Measurements from ENCODE around the gene MRPL49.

Gene MRPL49

GRCh38 chr11:65115361-65116082 lies 6.6 kb upstream of the MRPL49 start:
- Histone ChIP-seq H2BK120ac (ENCODE audit: low read depth, low read length) (no peak overlapping the region), H3K4me1 (ENCODE audit: control insufficient read depth in 2 of 2, insufficient read depth in 1 of 2, low read depth in 1 of 2, low read length in 2 of 2) (peaks cover 10 to 19% of the 10 kb centered on the region in 2 donors), H2BK5ac (ENCODE audit: low read length) (no peak overlapping the region), H3K79me1 (ENCODE audit: low read depth, low read length) (peaks cover 15% of the 10 kb centered on the region), H2BK12ac (ENCODE audit: low read length) (no peak overlapping the region), H3K23ac (ENCODE audit: low read depth, low read length, poor library complexity) (peak overlapping the region; percentile 34), H3K18ac (ENCODE audit: low read length) (no peak overlapping the region), H3K14ac (ENCODE audit: low read length) (no peak overlapping the region), H3K4me3 (ENCODE audit: low read length in 2 of 2) (no peak overlapping the region), H2AFZ (ENCODE audit: low read length) (no peak overlapping the region), H3K36me3 (replicated peaks in 1 of 2; ENCODE audit: control insufficient read depth in 2 of 2, insufficient read depth in 2 of 2, low read length in 2 of 2) (peaks cover 18 to 62% of the 10 kb centered on the region in 2 donors), H2AK5ac (ENCODE audit: low read depth, low read length) (no peak overlapping the region), H4K91ac (ENCODE audit: low read depth, low read length, poor library complexity) (no peak overlapping the region), H3K4ac (ENCODE audit: low read length) (no peak overlapping the region), H3K9ac (ENCODE audit: low read depth, low read length, poor library complexity) (no peak overlapping the region), H3K9me3 (replicated peaks in 1 of 2; ENCODE audit: control insufficient read depth in 2 of 2, insufficient read depth in 1 of 2, low read depth in 1 of 2, low read length in 2 of 2) (no peaks in the 10 kb centered on the region), H3K27ac (replicated peaks; ENCODE audit: low read length) (no peak overlapping the region), H2BK15ac (ENCODE audit: low read length) (no peak overlapping the region), H3K27me3 (ENCODE audit: control insufficient read depth in 3 of 3, insufficient read depth in 3 of 3, low read depth in 1 of 3, low read length in 3 of 3) (no peaks in the 10 kb centered on the region), H4K8ac (ENCODE audit: low read depth, low read length) (peak overlapping the region; percentile 20), H3K4me2 (ENCODE audit: insufficient read depth, low read length, poor library complexity, severe bottlenecking) (no peak overlapping the region)
- DNase-seq (ENCODE audit: low spot score) = no peak
- no CpG with 5 or more reads among the region's 21 CpGs for WGBS, 2 donors (ENCODE audit: extremely low coverage in 2 of 2, insufficient read length in 2 of 2, insufficient replicate concordance in 1 of 2)

GRCh38 chr11:65116370-65117205 lies 5.5 kb upstream of the MRPL49 start:
- DNase-seq (ENCODE audit: low spot score) = no peak
- Histone ChIP-seq H2BK120ac (ENCODE audit: low read depth, low read length) (no peak overlapping the region), H3K23ac (ENCODE audit: low read depth, low read length, poor library complexity) (peak overlapping the region; percentile 97), H2BK15ac (ENCODE audit: low read length) (no peak overlapping the region), H4K8ac (ENCODE audit: low read depth, low read length) (no peak overlapping the region), H3K79me1 (ENCODE audit: low read depth, low read length) (peaks cover 18% of the 10 kb centered on the region), H3K4ac (ENCODE audit: low read length) (no peak overlapping the region), H3K27ac (replicated peaks; ENCODE audit: low read length) (no peak overlapping the region), H2BK5ac (ENCODE audit: low read length) (peak overlapping the region; percentile 29), H3K14ac (ENCODE audit: low read length) (peak overlapping the region; percentile 77), H3K27me3 (ENCODE audit: control insufficient read depth in 3 of 3, insufficient read depth in 3 of 3, low read depth in 1 of 3, low read length in 3 of 3) (no peaks in the 10 kb centered on the region), H3K9me3 (replicated peaks in 1 of 2; ENCODE audit: control insufficient read depth in 2 of 2, insufficient read depth in 1 of 2, low read depth in 1 of 2, low read length in 2 of 2) (no peaks in the 10 kb centered on the region), H3K4me1 (ENCODE audit: control insufficient read depth in 2 of 2, insufficient read depth in 1 of 2, low read depth in 1 of 2, low read length in 2 of 2) (peaks cover 8 to 17% of the 10 kb centered on the region in 2 donors), H2AFZ (ENCODE audit: low read length) (peak overlapping the region; percentile 80), H4K91ac (ENCODE audit: low read depth, low read length, poor library complexity) (peak overlapping the region; percentile 77), H3K36me3 (replicated peaks in 1 of 2; ENCODE audit: control insufficient read depth in 2 of 2, insufficient read depth in 2 of 2, low read length in 2 of 2) (peaks cover 19 to 70% of the 10 kb centered on the region in 2 donors), H2AK5ac (ENCODE audit: low read depth, low read length) (peak overlapping the region; percentile 81), H3K18ac (ENCODE audit: low read length) (peak overlapping the region; percentile 96), H3K4me2 (ENCODE audit: insufficient read depth, low read length, poor library complexity, severe bottlenecking) (peak overlapping the region; percentile 95), H3K9ac (ENCODE audit: low read depth, low read length, poor library complexity) (peak overlapping the region; percentile 96), H3K4me3 (ENCODE audit: low read length in 2 of 2) (peak overlapping the region; percentile 97 to 98), H2BK12ac (ENCODE audit: low read length) (no peak overlapping the region)
- no CpG with 5 or more reads among the region's 68 CpGs for WGBS, 2 donors (ENCODE audit: extremely low coverage in 2 of 2, insufficient read length in 2 of 2, insufficient replicate concordance in 1 of 2)

- no peaks in the 10 kb centered on the region for H3K9me3 ChIP-seq (replicated peaks in 1 of 2; ENCODE audit: control insufficient read depth in 2 of 2, insufficient read depth in 1 of 2, low read depth in 1 of 2, low read length in 2 of 2)
- H3K4me1 ChIP-seq (ENCODE audit: control insufficient read depth in 2 of 2, insufficient read depth in 1 of 2, low read depth in 1 of 2, low read length in 2 of 2) = peaks cover 8 to 17% of the 10 kb centered on the region in 2 donors
- peak within 1 kb of the TSS; percentile 95 for H3K4me2 ChIP-seq (ENCODE audit: insufficient read depth, low read length, poor library complexity, severe bottlenecking)
- H4K8ac ChIP-seq (ENCODE audit: low read depth, low read length) = no peak within 1 kb of the TSS
- H3K27me3 ChIP-seq (ENCODE audit: control insufficient read depth in 3 of 3, insufficient read depth in 3 of 3, low read depth in 1 of 3, low read length in 3 of 3) = no peaks in the 10 kb centered on the region
- DNase-seq (ENCODE audit: low spot score) = peak; percentile 99
- peak within 1 kb of the TSS; percentile 81 for H2AK5ac ChIP-seq (ENCODE audit: low read depth, low read length)
- peak within 1 kb of the TSS; percentile 29 for H2BK5ac ChIP-seq (ENCODE audit: low read length)
- no peak within 1 kb of the TSS for H2BK120ac ChIP-seq (ENCODE audit: low read depth, low read length)
- peaks cover 19 to 70% of the 10 kb centered on the region in 2 donors for H3K36me3 ChIP-seq (replicated peaks in 1 of 2; ENCODE audit: control insufficient read depth in 2 of 2, insufficient read depth in 2 of 2, low read length in 2 of 2)
- H2BK15ac ChIP-seq (ENCODE audit: low read length) = peak within 1 kb of the TSS; percentile 65
- no peak within 1 kb of the TSS for H2BK12ac ChIP-seq (ENCODE audit: low read length)
- peak within 1 kb of the TSS; percentile 97 for H3K23ac ChIP-seq (ENCODE audit: low read depth, low read length, poor library complexity)
- H3K4ac ChIP-seq (ENCODE audit: low read length) = no peak within 1 kb of the TSS
- peak within 1 kb of the TSS; percentile 96 for H3K9ac ChIP-seq (ENCODE audit: low read depth, low read length, poor library complexity)
- peak within 1 kb of the TSS; percentile 80 for H2AFZ ChIP-seq (ENCODE audit: low read length)
- peak within 1 kb of the TSS; percentile 77 for H4K91ac ChIP-seq (ENCODE audit: low read depth, low read length, poor library complexity)
- WGBS, 2 donors (ENCODE audit: extremely low coverage in 2 of 2, insufficient read length in 2 of 2, insufficient replicate concordance in 1 of 2) = no CpG with 5 or more reads among the region's 89 CpGs
- H3K18ac ChIP-seq (ENCODE audit: low read length) = peak within 1 kb of the TSS; percentile 96
- peaks cover 18% of the 10 kb centered on the region for H3K79me1 ChIP-seq (ENCODE audit: low read depth, low read length)
- peak within 1 kb of the TSS; percentile 77 for H3K14ac ChIP-seq (ENCODE audit: low read length)
- peak within 1 kb of the TSS; percentile 97 to 98 for H3K4me3 ChIP-seq (ENCODE audit: low read length in 2 of 2)
- H3K27ac ChIP-seq (replicated peaks; ENCODE audit: low read length) = peak within 1 kb of the TSS; percentile 79
Measured at GRCh38 chr11:65117206-65118096, 4.7 kb upstream of the MRPL49 start, which contains the start of gene ZNHIT2. TSS of gene ZNHIT2 (minus strand) at chr11:65117701. CDS start at chr11:65117653, 48 bp downstream.
